MM.1S (cell line): ENCODE data around the gene IRAK2.

ENCODE experiments used
- DNase-seq: peaks from one replicate; pipeline ENCODE4 v3.0.0-alpha.2; 2015
- H2AFZ ChIP-seq: fragments of 300-600 bp; sonication (generic); 2 replicates; pipeline ENCODE4 v1.6.0; 2016; ENCODE audit warnings: antibody characterized with exemption, low read length
- H3F3A ChIP-seq: fragments of 300-600 bp; sonication (generic); 2 replicates; pipeline ENCODE4 v1.6.1; 2016; ENCODE audit warnings: mild to moderate bottlenecking, antibody characterized with exemption, low read length, moderate library complexity, mixed read lengths; ENCODE audit not compliant: insufficient read depth
- H3K27ac ChIP-seq: fragments of 300-600 bp; sonication (generic); 2 replicates; pipeline ENCODE4 v1.5.1; 2016; ENCODE audit warnings: mild to moderate bottlenecking, low read length
- H3K27me3 ChIP-seq: fragments of 300-600 bp; sonication (generic); replicated peaks from 2 replicates; pipeline ENCODE4 v1.6.0; 2016; ENCODE audit warnings: low read length; ENCODE audit not compliant: insufficient read depth
- H3K36me3 ChIP-seq: fragments of 300-600 bp; sonication (generic); replicated peaks from 2 replicates; pipeline ENCODE4 v1.6.1; 2016; ENCODE audit warnings: mild to moderate bottlenecking, low read length, mixed read lengths; ENCODE audit not compliant: insufficient read depth
- H3K4me1 ChIP-seq: fragments of 300-600 bp; sonication (generic); 2 replicates; pipeline ENCODE4 v1.6.1; 2016; ENCODE audit warnings: low read length, mixed read lengths
- H3K4me2 ChIP-seq: fragments of 300-600 bp; sonication (generic); 2 replicates; pipeline ENCODE4 v1.6.0; 2016; ENCODE audit warnings: low read depth, low read length
- H3K4me3 ChIP-seq: fragments of 300-600 bp; sonication (generic); 2 replicates; pipeline ENCODE4 v1.5.1; 2016; ENCODE audit warnings: low read length, mixed read lengths
- H3K79me2 ChIP-seq: fragments of 300-600 bp; sonication (generic); 2 replicates; pipeline ENCODE4 v1.6.1; 2016; ENCODE audit warnings: mixed run types, low read length, mixed read lengths
- H3K9ac ChIP-seq: fragments of 300-600 bp; sonication (generic); 2 replicates; pipeline ENCODE4 v1.6.1; 2016; ENCODE audit warnings: low read length, mixed read lengths
- H3K9me2 ChIP-seq: fragments of 300-600 bp; sonication (generic); replicated peaks from 2 replicates; pipeline ENCODE4 v1.6.1; 2016; ENCODE audit warnings: mild to moderate bottlenecking, low read length, mixed read lengths; ENCODE audit not compliant: insufficient read depth
- H3K9me3 ChIP-seq: fragments of 300-600 bp; sonication (generic); replicated peaks from 2 replicates; pipeline ENCODE4 v1.6.1; 2016; ENCODE audit warnings: mild to moderate bottlenecking, low read length, mixed read lengths; ENCODE audit not compliant: insufficient read depth
- H4K20me1 ChIP-seq: fragments of 300-600 bp; sonication (generic); 2 replicates; pipeline ENCODE4 v1.6.1; 2016; ENCODE audit warnings: mild to moderate bottlenecking, low read length, moderate library complexity, mixed read lengths; ENCODE audit not compliant: insufficient read depth
- CTCF ChIP-seq: fragments of 300-600 bp; sonication (generic); IDR thresholded peaks from 2 replicates; pipeline ENCODE4 v1.5.1; 2016; ENCODE audit warnings: antibody characterized with exemption, low read length, mixed read lengths
- EZH2 ChIP-seq: fragments of 300-600 bp; sonication (generic); optimal IDR thresholded peaks from 2 replicates; pipeline ENCODE3; 2017; ENCODE audit warnings: low read depth, mild to moderate bottlenecking, antibody characterized with exemption, low read length, mixed read lengths
- EZH2phosphoT487 ChIP-seq: fragments of 300-600 bp; sonication (generic); IDR thresholded peaks from 2 replicates; pipeline ENCODE4 v1.6.1; 2018; ENCODE audit warnings: antibody characterized with exemption, low read length

IRAK2 gene

GRCh38 chr3:10290481-10291176, 125.9 kb downstream of the IRAK2 start:
- no peaks in the 10 kb centered on the region for H3K9me3 ChIP-seq
- no peak overlapping the region for H2AFZ ChIP-seq
- no peaks in the 10 kb centered on the region for H3K4me1 ChIP-seq
- H3K79me2 ChIP-seq: no peaks in the 10 kb centered on the region
- H3K36me3 ChIP-seq: no peaks in the 10 kb centered on the region
- no peaks in the 10 kb centered on the region for H3K27me3 ChIP-seq
- TF ChIP-seq EZH2phosphoT487 (no peak), EZH2 (no peak), CTCF (no peak)
- no peak overlapping the region for H3K27ac ChIP-seq
- no peak overlapping the region for H3K4me2 ChIP-seq
- no peaks in the 10 kb centered on the region for H4K20me1 ChIP-seq
- no peaks in the 10 kb centered on the region for H3F3A ChIP-seq
- no peak overlapping the region for H3K9ac ChIP-seq
- H3K9me2 ChIP-seq: no peaks in the 10 kb centered on the region
- DNase-seq: no peak
- H3K4me3 ChIP-seq: no peak overlapping the region

- no peak overlapping the region for H3K4me3 ChIP-seq
- H3K36me3 ChIP-seq: no peaks in the 10 kb centered on the region
Observed at GRCh38 chr3:10291641-10292040, 126.9 kb downstream of the IRAK2 start.

GRCh38 chr3:10292505-10293419, 128.0 kb downstream of the IRAK2 start, which contains the start of gene GHRL:
Gene GHRL (minus strand): TSS chr3:10292947. CDS start chr3:10290180, 2,767 bp downstream.
- no peak within 1 kb of the TSS for H3K4me3 ChIP-seq
- DNase-seq: no peak
- H3K27ac ChIP-seq: no peak within 1 kb of the TSS

More at GRCh38 chr3:10291641-10292040, 126.9 kb downstream of the IRAK2 start:
- Histone ChIP-seq H4K20me1 (no peaks in the 10 kb centered on the region), H3K4me2 (no peak overlapping the region), H3F3A (no peaks in the 10 kb centered on the region), H3K4me1 (no peaks in the 10 kb centered on the region), H3K9me2 (no peaks in the 10 kb centered on the region), H3K27ac (no peak overlapping the region), H2AFZ (no peak overlapping the region), H3K9ac (no peak overlapping the region), H3K27me3 (no peaks in the 10 kb centered on the region), H3K9me3 (no peaks in the 10 kb centered on the region), H3K79me2 (no peaks in the 10 kb centered on the region)
- TF ChIP-seq CTCF (no peak), EZH2phosphoT487 (no peak), EZH2 (no peak)
- DNase-seq: no peak

More at GRCh38 chr3:10292505-10293419, 128.0 kb downstream of the IRAK2 start, which contains the start of gene GHRL:
- no peaks in the 10 kb centered on the region for H3F3A ChIP-seq
- H3K9me3 ChIP-seq: no peaks in the 10 kb centered on the region
- no peaks in the 10 kb centered on the region for H4K20me1 ChIP-seq
- no peak within 1 kb of the TSS for H3K9ac ChIP-seq
- no peak for TF ChIP-seq CTCF
- TF ChIP-seq EZH2phosphoT487: no peak
- no peak for TF ChIP-seq EZH2
- H3K79me2 ChIP-seq: no peaks in the 10 kb centered on the region
- no peaks in the 10 kb centered on the region for H3K4me1 ChIP-seq
- H2AFZ ChIP-seq: no peak within 1 kb of the TSS
- H3K4me2 ChIP-seq: no peak within 1 kb of the TSS
- no peaks in the 10 kb centered on the region for H3K36me3 ChIP-seq
- H3K27me3 ChIP-seq: no peaks in the 10 kb centered on the region
- no peaks in the 10 kb centered on the region for H3K9me2 ChIP-seq
